Measurements from ENCODE around the gene CHCHD5.
A peak's percentile ranks its signal among the peaks of the same experiment; 100 is the strongest.
"Not testable (repeated sequence)": the region's sequence is repeated elsewhere in the genome, so short reads cannot be mapped to it uniquely, and the experiment has no call there.

The CHCHD5 gene

DNA sequence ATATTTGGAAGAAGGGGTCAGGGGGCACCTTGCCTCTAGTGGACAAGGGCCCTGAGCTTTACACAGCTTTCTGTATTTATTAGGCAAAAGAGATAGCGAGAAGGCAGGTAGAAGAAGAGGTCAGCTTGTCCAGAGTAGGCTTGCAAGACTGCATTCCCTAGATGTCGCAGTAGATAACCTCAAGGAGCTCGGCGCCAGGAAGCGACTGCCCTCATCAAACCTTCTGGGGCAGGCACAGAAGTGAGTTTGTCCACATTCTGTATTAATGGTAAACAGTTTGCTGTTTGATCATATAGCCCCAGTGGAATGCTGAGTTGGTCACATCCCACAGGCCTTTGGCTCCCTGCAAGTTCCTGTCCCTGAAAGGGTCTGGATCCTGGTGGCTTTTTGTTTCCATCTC, 7.0 kb downstream of the CHCHD5 start:
- DNase-seq, result no peak

DNA sequence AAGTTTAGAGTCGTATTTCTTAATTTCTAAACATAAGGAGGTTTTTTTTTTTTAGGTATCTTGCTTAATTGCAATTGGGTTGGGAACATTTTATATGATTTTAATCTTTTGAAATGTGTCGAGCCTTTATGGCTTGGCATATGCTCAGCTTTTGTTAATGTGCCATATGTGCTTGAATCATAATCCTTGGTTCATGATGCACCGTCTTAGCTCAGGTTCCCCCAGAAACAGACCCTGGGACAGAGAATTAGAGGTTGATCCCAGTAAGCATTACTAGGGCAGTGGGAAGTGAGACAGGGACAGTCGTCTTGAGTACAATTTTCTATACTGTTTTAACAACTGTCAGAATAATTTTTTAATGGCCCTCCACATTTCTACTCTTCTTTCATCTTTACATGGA, 9.3 kb downstream of the CHCHD5 start:
- no peak for DNase-seq

DNA sequence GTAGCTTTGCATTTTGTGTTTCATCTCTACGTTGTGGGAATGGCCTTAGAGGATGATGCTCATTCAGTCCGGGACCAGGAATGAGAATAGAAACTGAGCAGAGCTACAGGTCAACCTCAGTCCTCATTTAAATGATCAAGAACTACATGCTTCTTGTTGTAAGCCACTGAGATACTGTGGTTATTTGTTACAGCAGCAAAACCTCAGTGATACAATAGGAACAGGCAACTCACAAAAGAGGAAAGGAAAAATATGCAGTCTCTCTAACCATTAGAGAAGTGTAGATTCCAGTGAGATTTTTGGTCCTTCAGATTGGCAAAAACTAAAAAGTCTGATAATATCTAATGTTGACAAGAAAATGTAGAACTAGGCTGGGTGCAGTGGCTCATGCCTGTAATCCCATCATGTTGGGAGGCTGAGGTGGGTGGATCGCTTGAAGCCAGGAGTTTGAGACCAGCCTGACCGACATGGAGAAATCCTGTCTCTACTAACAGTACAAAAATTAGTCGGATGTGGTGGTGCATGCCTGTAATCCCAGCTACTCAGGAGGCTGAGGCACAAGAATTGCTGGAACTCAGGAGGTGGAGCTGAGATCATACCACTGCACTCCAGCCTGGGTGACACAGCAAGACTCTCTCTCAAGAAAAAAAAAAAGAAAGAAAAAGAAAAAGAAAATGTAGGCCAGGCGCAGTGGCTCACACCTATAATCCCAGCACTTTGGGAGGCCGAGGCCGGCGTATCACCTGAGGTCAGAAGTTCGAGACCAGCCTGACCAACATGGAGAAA, 13.3 kb downstream of the CHCHD5 start:
- DNase-seq, result no peak

DNA sequence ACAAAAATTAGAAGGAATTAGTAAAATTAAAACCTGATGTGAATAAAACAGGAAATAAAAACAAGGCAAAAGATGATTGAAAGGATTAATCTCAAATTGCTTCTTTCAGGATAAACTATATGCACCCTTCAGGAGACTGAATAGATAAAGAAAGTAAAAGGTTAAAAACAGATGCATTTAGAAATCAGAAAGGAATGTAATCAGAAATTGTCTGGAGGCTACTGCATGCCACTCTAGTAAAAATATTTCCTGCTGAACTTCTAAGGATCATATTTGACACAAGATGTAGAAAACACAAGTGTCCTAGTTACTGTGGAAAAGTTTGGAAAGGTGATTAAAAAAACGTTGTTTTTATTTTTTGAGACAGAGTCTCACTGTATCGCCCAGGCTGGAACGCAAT, 16.2 kb downstream of the CHCHD5 start:
- DNase-seq, result no peak

DNA sequence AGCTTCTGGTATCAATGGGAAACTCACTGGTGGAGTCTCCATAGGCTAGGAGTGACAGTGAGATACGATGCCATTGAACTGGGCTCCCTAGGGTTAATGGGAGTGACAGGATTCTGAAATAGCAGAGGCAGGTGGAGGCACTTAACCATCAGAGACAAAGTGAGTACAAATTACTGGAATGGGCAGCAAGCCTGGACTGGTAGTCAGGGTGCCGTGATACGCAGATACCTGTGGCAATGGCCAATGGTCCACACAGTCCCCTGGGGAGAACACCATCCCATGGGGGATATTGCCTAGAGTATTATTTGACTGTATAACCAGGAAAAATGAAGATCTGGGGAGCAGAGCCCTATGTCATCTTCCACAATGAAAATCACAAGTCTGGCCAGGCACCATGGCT, 17.3 kb downstream of the CHCHD5 start:
- DNase-seq, result no peak

DNA sequence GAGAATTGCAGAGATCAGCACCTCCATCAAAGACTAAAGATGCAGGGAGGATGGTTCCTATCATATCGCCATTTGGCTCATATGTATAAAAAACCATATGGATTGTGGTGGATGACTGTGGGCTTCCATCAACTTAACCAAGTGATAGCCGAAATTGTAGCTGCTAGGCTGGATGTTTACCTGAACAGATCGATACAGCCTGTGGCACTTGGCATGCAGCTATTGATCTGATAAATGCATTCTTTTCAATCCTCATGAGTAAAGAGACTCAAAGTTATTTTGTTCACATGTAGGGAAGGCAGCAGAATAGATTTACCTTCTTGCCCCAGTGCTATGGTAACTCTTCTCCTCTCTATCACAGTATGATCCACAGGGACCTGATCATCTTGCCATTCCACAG, 18.5 kb downstream of the CHCHD5 start:
- DNase-seq, result no peak

DNA sequence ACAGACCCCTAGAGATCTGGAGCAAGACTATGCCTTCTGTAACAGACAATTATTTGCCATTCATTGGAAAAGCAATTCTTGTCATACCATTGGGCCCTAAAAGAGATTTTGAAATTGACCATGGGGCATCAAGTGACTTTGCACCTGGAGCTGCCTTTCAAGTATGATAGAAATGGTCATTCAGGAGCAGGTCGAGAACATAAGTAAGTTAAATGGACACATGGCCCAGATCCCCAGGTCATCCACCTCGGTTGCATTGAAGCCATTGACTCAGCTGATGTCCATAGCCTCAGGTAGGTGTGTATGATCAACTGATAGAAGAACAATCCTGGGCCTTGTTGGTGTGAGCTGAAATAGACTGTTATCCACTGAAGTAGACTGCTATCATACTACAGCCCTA, 19.3 kb downstream of the CHCHD5 start:
- DNase-seq, result no peak

DNA sequence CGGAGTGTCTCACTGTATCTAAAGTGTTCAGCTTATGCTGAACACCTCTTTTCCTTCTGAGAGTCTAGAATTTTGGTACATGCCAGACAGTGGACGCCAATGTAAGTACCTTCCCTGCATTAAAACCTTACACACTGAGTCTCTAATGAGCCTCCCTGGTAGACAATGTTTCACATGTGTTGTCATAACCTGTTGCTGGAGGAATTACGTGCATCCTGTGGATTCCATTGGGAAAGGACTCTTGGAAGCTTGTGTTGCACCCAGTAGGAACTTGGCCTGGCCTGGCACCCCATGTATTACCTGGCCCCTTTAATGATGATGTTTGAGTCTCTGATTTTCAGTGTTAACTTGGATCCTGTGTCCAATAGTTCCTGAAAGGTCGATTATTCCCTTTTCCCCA, 20.5 kb downstream of the CHCHD5 start:
- no peak for DNase-seq

DNA sequence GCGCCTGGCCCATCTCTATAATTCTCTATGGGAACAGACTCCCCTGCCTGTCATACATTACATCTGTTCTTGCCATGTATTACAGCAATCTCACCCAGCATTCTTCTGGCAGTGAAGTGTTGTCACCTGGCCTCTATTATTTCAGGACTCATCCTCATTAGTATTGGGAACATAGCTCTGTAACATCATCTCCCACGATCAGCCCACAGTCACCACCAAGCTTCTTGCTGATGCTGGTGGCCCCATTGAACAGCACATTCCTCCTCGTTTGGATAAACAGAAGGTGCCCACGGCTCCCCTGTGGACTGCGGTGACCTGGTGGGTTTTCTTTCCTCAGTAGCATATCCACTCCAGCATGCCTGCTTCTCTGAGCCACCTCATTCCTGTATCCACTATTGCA, 21.5 kb downstream of the CHCHD5 start:
- no peak for DNase-seq

DNA sequence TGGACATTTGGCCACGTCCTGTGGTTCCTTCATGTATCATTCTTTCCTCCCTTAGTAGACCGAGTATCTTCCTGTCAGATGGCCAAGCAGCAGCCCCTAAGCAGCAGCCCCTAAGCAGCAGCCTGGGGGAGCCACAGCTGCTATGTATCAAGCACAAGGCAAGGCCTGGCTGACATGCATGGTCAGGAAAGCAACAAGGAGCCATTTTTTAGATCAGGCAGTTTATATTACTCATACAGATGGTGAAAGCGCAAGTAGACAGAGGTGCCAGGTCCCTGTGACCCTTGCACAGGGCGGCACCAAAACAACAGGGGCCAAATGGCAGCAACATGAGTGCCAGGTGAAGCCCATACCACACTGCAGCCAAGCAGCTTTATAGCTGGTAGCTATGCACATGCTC, 22.1 kb downstream of the CHCHD5 start:
- no peak for DNase-seq

DNA sequence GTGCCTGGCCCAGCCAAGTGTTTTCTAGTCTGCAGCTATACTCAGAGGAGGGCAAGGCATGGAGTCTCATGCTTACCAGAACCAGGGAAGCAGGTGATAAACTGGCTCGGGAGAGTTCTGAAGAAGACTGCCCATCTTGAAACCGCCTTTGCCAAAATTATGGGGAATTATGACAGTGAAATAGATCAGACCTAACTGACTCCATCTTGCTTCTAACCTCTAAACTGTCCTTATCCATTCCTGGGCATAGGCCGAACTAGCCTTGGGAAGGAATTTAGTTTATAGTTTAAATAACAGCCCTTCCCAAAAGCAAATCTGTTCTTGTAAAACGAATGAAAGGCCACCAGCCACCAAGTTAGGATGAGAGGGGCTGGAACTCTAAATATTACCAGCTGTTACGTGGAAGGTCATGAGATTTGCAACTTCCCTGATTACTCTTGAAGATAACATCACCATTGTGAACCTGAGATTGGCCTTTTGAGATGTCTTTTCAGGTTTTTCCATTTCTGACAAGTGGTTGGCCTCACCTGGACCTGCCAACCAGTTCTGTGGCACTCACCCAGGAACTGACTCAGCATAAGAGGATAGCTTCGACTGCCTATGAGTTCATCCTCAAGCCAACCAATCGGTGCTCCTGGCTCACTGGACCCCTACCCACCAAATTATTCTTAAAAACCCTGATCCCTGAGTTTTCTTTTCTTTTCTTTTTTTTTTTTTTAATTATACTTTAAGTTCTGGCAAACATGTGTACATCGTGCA, 23.4 kb downstream of the CHCHD5 start:
- DNase-seq, result no peak

DNA sequence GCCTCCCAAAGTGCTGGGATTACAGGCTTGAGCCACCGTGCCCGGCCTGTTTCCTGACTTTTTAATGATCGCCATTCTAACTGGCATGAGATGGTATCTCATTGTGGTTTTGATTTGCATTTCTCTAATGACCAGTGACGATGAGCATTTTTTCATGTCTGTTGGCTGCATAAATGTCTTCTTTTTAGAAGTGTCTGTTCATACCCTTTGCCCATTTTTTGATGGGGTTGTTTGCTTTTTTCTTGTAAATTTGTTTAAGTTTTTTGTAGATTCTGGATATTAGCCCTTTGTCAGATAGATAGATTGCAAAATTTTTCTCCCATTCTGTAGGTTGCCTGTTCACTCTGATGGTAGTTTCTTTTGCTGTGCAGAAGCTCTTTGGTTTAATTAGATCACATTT, 24.9 kb downstream of the CHCHD5 start:
- DNase-seq, result not testable (repeated sequence)

DNA sequence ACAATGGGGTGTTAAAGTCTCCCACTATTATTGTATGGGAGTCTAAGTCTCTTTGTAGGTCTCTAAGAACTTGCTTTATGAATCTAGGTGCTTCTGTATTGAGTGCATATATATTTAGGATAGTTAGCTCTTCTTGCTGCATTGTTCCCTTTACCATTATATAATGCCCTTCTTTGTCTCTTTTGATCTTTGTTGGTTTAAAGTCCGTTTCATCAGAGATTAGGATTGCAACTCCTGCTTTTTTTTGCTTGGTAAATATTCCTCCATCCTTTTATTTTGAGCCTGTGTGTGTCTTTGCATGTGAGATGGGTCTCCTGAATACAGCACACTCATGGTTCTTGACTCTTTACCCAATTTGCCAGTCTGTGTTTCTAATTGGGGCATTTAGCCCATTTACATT, 27.9 kb downstream of the CHCHD5 start:
- not testable (repeated sequence) for DNase-seq

DNA sequence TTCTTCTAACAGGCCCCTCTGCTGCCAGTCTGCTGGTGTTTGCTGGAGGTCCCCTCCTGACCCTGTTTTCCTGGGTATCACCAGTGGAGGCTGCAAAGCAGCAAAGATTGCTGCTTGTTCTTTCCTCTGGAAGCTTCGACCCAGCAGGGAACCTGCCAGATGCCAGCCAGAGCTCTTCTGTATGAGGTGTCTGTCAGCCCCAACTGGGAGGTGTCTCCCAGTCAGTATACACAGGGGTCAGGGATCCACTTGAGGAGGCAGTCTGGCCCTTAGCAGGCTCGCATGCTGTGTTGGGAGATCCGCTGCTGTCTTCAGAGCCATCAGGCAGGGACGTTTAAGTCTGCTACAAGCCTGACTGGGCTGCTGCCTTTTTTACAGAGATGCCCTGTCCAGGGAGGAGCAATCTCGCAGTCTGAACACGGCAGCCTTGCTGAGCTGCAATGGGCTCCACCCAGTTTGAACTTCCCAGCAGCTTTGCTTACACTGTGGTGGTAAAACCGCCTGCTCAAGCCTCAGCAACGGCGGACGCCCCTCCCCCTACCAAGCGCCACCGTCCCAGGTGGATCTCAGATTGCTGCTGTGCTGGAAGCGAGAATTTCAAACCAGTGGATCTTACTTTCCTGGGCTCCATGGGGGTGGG, 29.9 kb downstream of the CHCHD5 start:
- DNase-seq, result peak; percentile 80

DNA sequence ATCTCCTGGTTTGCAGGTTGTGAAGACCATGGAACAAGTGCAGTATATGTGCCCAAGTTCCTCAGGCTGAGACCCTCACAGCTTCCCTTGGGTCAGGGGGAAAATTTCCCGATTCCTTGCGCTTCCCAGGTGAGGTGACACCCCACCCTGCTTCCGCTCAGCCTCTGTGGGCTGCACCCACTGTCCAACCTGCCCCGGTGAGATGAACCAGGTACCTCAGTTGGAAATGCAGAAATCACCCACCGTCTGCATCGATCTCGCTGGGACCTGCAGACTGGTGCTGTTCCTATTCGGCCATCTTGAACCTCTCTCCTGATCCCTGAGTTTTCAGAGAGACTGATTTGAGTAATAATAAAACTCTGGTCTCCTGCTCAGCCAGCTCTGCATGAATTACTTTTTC, 30.6 kb downstream of the CHCHD5 start:
- DNase-seq, result no peak

DNA sequence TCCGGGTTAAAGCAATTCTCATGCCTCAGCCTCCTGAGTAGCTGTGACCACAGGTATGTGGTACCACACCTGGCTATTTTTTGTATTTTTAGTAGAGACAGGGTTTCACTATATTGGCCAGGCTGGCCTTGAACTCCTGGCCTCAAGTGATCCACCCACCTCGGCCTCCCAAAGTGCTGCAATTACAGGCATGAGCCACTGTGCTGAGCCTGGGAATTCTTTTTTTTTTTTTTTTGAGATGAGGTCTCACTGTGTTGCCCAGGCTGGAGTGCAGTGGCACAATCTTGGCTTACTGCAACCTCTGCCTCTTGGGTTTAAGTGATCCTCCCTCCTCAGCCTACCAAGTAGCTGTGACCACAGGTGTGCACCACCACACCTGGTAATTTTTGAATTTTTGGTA, 31.4 kb downstream of the CHCHD5 start:
- DNase-seq, result not testable (repeated sequence)

DNA sequence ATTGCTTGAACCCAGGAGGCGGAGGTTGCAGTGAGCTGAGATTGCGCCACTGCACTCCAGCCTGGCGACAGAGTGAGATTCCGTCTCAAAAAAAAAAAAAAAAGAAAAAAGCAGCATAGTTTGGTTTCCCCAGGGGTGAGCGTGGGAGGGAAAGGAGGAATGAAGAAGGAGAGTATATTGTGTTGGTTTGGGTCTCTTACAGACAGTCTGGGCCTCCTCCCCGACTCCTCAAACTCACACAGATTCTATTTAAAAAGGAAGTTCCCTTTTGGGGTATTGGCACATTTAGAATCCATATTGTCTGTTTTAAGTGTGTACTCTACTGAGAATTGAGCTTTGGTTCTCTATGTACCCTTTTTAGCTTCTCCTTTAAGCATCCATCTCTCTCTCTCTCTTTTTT, 34.0 kb downstream of the CHCHD5 start:
- no peak for DNase-seq

DNA sequence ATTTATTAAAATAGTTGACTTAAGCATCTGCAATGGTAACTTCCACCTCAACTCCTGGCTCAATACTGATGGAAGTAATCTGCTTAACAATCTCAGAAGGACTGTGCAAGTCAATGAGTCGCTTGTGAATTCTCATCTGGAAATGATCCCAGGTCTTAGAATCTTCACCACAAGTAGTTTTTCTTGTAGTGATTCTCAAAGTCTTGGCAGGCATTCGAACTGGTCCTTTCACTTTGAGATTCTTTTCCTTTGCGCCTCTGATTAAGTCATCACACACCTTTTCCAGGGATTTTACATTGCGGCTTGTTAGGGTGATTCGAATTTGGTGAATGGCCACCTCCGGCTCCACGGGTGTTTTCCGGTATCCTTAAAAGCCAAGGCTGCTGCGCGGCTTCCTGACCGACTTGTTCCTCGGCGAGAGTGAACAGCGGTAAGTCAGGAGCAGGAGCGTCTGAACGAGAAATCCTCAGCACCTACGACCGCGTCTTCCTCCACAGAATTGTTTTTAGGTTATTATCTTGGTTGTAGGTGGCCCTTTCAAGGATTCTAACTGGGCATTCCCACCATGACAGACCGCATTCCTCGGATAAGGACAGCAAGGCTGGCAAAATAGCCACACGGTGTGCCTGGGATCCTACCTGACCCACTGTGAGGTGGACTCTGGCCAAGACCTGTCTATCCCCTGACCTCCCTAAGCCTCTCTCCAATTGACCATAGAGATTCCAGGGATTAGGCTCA, 37.5 kb downstream of the CHCHD5 start:
- DNase-seq, result no peak

DNA sequence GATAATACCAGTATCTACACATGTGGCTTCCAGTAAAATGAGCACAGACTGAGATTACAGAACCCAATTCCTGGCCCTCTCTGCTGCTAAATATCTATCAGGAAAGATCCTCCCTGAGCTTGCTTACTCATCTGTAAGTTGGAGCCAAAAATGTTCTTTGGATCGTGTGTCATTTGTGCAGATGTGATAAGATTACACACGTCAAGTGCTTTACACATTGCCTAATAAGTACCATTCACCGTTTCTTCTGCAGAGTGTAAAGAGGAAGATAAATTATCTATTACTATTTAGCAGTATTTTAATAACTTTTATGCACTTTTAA, 38.1 kb downstream of the CHCHD5 start:
- no peak for DNase-seq

DNA sequence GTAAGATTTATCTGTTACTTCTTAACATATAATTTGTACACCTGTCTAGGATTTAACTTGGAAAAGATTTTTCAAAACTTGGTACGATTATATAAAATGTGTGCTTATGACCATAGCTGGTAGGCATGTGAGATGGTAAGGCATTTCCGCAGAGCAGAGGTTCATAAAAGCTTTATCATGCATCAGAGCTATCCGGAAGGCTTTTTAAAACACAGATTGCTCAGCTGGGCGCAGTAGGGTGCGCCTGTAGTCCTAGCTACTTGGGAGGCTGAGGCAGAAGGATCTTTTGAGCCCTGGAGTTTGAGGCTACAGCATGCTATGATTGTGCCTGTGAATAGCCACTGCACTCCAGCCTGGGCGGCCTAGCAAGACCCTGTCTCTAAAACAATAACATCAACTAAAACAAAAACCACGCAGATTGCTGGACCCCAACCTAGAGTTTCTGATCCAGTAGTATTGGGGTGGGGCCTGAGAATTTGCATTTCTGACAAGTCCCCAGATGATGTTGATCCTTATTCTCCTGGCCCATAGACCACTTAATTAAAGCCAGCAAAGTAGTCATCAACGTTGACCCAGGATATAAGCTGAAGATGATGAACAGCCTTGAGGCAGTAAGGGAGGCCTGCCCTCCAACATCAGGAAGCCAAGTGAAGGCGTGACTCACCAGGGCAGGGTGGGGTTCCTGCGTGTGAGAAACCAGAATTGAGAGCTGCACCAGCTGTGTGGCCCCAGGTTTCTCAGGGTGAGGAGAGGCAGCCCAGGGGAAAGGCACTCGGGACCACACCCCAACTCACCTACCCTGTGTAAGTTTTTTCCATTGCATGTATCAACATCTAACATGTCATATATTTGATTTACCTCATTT, 39.7 kb downstream of the CHCHD5 start:
- no peak for DNase-seq

DNA sequence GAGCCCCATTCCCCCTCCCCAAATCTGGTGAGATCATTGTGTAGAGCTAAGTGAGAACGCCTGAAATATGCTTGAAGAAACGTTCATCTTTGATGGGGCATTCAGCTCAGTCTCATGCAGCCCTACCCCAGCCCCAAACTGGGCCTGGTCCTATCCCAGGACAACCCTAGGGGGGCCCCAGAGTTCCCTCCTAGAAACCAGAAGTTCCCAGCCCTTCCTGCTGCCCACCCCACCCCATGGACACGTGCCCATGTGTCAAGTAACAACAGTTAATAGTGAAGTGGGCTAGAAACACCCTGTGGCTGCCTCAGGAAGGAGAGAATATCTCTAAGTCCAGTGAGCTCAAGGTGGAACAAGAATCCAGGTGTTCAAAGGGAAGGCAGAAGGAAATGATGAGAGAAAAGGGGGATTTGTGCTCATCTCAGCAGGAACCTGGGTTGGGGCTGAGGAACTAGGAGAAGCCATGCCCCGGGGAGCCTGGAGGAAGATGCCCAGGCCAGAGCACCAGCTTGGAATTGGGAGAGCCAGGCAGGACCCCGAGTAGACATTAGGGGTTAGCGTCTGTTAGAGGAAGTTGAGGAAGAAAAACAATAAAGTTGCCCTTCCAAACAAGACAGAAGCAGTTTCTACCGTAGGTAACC, 41.2 kb downstream of the CHCHD5 start:
- DNase-seq, result no peak

DNA sequence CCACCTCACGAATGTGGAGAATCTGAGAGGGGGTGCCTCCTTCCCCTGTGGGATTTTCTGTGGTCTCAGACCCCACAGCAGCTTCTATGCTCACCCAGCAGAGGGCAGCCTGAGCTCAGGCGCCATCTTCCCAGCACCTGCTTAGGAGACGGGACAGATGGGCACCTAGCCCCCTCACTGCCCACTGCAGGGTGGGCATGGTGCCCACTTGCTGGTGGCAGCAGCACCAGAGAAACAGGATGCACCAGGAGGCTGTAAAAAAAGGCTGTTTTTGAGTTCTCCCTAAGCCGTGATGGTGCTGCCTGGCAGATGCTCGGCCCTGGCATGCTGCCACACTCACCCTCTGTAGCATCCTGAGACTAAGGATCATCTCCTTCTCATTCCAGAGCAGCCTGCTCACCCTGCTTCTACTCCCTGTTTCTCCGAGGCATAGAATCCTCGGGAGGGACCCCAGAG, 42.2 kb downstream of the CHCHD5 start:
- DNase-seq, result peak; percentile 41

All from NCI-H510A treated with DMSO at 0.1 percent for 48 hours (cell line).